Raji (cell line): ENCODE results near the gene CADM2.

ENCODE experiments used
- POLR2A ChIP-seq: IDR thresholded peaks from 2 replicates; pipeline ENCODE4 v1.6.1; 2011; ENCODE audit warnings: low read depth, low read length, control low read depth; ENCODE audit not compliant: insufficient read depth

CADM2 gene

DNA sequence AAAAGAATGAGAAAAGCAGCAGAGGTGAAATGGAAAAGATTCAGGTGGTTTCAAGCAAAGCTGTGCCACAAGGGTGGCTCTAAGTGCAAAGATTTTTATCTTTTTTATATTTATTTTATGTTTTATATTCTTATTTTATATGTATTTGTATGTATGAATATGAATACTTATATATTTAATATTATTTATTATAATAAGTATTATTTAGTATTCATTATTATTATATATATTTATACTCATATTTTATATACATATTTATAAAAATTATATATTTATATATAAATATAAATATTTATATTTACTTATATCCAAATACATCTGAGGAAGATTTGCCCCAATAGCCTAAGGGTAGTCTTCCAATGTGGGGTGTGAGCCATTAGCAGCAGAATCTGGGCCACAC lies 1002.0 kb downstream of the CADM2 start:
- TF ChIP-seq POLR2A: no peak

- TF ChIP-seq POLR2A: no peak
Measured at GRCh38 chr3:85977615-85978338, 1019.0 kb downstream of the CADM2 start.

DNA sequence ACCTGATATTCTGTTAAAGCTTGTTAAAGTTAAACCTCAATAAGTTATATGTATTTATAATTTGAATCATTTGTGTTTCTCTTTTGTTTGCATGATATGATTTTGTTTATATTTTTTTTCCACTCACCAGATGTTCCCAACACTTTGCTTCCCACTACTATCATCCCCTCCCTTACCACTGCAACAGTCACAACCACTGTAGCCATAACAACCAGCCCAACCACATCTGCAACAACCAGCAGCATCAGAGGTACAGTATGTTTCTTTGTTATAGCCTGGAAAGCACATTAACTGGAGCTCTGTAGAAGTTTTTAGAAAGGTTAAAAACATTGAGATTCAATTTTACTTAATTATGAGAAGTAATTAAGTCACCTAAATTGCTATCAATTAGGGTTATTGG lies 1020.2 kb downstream of the CADM2 start:
- TF ChIP-seq POLR2A: no peak

DNA sequence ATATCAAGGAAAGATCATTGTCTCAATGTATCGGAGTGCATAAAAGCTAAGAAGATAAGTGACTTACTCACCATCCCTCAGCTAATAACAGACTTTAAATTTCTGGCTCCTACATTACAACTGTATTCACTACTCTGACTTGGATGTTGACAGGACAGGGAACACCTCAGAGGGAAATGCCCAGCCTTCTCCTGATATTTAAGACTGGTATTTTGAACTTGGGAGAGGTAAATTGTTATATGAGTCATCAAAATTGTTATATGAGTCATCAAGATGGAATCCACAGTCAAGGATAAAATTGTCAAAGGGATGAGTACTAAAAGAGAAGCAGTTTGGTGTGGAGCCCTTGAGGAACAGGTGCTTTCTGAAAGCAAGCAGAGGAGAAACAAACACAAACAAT lies 1070.8 kb downstream of the CADM2 start:
- TF ChIP-seq POLR2A: no peak

DNA sequence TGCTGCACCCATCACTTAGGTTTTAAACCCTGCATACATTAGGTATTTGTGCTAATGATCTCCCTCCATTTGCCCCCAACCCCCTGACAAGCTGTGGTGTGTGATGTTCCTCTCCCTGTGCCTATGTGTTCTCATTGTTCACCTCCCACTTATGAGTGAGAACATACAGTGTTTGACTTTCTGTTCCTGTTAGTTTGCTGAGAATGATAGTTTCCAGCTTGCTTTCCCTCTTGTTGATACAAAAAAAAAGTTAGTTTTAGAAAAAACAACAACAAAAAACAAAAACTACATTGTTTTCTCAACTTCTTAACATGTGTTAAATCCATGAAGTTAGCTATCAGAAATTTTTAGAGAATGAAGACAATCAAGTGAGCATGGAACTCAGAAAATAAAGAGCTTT lies 1079.1 kb downstream of the CADM2 start:
- no peak for TF ChIP-seq POLR2A

DNA sequence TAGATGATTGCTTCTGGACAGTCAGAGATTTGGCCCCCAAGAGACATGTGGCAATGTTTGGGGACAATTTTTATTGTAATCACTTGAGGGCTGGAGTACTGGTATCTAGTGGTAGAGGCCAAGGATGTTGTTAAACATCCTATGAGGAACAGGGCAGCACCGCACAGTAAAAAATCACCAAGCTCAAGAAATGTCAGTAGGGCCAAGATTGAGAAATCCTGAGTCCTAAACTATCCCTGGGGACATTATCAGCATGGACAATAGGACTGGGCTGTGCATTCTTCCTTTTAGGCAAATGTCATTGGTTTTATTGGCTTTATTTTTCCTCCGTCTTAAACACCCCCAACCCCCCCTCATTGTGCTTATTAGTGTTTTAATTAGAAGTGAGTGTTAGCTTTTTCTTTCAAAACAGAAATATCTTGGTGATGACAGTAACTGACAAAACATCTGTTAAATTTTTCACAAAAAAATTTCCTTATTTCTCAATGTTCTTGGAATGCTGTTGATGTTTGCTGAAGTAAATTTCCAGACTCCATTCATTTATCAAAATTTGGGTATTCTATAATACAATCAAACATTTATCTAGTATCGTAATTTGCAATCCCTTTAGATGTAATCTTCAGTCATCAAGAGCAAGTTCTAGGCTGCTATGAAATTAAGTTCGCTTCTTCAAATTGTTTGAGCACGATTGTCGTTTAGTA lies 1087.8 kb downstream of the CADM2 start:
- no peak for TF ChIP-seq POLR2A

DNA sequence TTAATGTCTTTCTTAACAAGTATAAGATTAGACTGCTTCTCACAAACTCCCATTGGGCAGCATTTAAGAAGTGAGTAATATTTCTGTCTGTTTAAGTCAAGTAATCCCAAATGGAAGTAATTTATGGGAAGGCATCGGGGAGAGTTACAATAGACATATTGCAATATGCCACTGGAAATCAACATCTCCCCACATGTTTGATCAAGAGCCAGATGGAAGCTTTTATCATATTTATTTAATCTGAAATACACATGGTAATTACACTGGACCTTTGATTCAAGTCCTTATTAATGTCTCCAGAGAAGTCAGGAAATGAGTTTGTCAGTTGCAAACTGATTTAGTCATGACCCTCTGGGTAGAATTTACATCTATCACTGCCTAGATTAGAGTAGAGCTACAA lies 1088.4 kb downstream of the CADM2 start:
- no peak for TF ChIP-seq POLR2A

DNA sequence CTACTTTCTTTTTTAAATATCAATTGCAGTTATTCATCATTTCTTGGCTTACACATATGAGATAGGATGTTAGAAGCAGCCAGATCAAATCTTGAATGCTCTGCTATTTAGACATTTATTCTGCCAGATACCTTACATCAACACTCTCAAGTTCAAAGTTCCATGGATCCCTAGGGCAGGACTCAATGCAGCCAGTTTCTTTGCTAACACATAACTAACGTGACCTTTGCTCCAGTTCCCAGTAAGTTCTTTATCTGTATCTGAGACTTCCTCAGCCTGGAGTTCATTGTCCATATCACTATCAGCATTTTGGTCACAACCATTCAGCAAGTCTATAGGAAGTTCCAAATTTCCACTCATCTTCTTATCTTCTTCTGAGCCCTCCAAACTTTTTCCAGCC lies 1092.3 kb downstream of the CADM2 start:
- TF ChIP-seq POLR2A: no peak

DNA sequence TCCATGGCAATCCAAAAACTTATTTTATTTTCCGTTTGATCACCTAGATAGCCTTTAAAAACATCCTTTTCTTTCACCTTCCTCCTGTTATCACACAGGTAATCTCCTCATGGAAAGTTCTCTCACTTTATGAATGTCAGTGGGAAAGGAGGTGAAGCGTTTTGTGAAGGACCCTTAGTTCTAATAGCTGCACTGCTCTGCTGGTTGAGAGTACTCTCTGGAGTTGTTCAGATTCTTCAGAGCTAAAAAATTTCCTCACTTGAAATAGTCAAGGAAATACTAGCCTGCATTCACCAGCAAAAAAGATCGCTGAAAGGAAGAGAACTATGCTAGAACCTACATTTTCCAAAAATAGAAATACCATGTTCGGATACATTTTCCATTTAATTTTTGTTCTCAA lies 1097.2 kb downstream of the CADM2 start:
- no peak for TF ChIP-seq POLR2A

GRCh38 chr3:86056962-86057361 lies 1098.2 kb downstream of the CADM2 start:
- no peak for TF ChIP-seq POLR2A

DNA sequence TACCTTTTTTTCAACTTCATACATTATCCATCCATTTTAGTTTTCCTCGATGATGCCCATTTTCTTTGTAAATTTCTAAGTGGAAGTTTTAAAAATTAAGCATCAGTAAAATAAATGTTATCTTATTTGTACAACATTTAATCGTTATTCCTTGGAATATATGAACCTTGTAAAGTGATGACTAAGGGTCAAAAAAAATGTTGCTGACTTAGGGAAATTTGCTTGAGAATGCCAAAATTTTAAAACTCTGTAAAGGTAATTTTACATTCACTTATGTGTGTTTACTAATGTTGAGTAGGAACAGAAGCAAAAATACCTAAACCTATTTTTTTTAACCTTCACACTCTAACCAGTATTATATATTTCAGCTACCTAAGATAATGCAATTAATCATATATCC lies 1115.0 kb downstream of the CADM2 start:
- TF ChIP-seq POLR2A: no peak

DNA sequence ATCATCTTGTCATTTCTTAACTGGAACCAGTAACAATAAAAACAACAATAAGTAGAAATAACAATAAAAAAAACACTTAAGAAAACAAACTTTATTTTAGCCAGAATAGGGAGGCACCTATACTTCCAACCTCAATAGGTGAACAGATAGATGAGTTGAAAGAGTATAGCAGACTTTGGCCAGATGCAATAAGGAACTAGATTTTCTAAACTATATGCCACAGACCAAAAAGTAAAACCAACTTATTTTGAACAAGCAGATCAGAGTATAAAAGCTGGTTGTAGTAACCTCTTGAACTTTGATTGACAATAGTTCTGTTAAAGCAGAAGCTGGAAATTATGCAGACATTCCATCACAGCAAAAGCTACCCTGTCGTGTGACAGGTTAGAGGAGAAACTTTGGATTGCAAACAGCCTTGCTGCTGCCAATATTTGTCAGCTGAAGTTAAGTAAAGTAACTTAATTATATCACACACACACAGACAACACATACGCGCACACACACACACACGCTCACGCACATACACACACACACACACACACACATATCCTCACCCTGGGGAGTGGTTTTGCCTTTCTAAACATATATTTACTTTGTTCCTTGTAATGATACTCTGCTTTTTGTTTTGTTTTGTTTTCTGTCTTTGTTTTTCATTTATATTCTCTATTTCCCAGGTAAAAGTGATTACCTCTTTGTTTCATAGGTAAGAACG lies 1128.5 kb downstream of the CADM2 start:
- no peak for TF ChIP-seq POLR2A

DNA sequence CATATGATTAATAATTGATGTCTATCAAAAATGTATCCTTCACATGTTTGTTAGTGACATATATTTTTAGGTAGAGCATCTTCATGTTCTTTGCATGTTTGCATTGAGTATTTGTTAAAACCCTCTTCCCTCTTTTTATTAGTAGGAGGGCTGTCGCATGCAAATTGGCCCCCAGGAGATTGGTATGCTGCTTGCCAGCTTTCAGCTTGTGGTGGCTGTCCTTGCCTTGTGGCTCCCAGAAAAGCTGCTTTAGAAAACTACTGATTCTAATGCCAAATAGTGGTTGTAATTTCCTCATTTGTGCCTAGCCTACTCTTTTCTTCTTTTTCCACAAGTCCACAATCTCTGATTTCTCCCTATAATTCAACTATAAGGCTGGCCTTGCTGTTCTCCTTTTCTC lies 1145.4 kb downstream of the CADM2 start:
- TF ChIP-seq POLR2A: no peak

DNA sequence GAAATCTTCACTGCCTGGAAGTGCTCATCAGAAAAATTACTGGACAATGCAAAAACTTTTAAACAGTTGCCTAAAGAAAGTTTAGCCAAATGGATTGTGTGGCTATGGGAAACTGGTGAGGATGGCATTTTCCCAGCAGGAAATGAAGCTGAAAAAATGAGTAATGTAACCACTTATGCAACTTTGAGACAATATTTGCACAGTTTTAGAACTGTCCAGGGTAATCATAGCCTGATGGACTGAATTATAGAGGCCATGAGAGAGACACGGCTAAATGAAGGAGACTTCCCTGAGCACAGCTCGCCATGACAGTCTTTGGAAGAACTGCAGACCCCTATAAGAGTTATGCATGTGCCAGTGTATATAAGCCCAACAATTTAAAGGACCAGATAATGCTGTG lies 1150.6 kb downstream of the CADM2 start:
- no peak for TF ChIP-seq POLR2A
